ENCODE data around the gene POC1A.

The POC1A gene

GRCh38 chr3:52095990-52096775 lies 58.0 kb downstream of the POC1A start:
- no peak overlapping the region for H3K4me3 ChIP-seq (ENCODE audit: low read depth, low read length)
- H3K36me3 ChIP-seq (ENCODE audit: control insufficient read depth, insufficient read depth, low read length): peaks cover 58% of the 10 kb centered on the region
- H3K9me3 ChIP-seq (ENCODE audit: control insufficient read depth, insufficient read depth, low read length): no peaks in the 10 kb centered on the region
- H3K9ac ChIP-seq (ENCODE audit: low read depth, low read length): no peak overlapping the region
- H3K27me3 ChIP-seq (ENCODE audit: control insufficient read depth, insufficient read depth, low read length): no peaks in the 10 kb centered on the region
- H3K27ac ChIP-seq (ENCODE audit: low read depth, low read length): no peak overlapping the region
- H3K4me1 ChIP-seq (ENCODE audit: control insufficient read depth, insufficient read depth, low read length): no peaks in the 10 kb centered on the region

GRCh38 chr3:52094571-52095485 lies 59.4 kb downstream of the POC1A start:
- Histone ChIP-seq H3K27ac (ENCODE audit: low read depth, low read length) (no peak overlapping the region), H3K36me3 (ENCODE audit: control insufficient read depth, insufficient read depth, low read length) (peaks cover 54% of the 10 kb centered on the region), H3K9ac (ENCODE audit: low read depth, low read length) (no peak overlapping the region), H3K9me3 (ENCODE audit: control insufficient read depth, insufficient read depth, low read length) (no peaks in the 10 kb centered on the region), H3K4me1 (ENCODE audit: control insufficient read depth, insufficient read depth, low read length) (no peaks in the 10 kb centered on the region), H3K27me3 (ENCODE audit: control insufficient read depth, insufficient read depth, low read length) (no peaks in the 10 kb centered on the region), H3K4me3 (ENCODE audit: low read depth, low read length) (no peak overlapping the region)

GRCh38 chr3:52093756-52094545 lies 60.3 kb downstream of the POC1A start:
- H3K9me3 ChIP-seq (ENCODE audit: control insufficient read depth, insufficient read depth, low read length): no peaks in the 10 kb centered on the region
- H3K27me3 ChIP-seq (ENCODE audit: control insufficient read depth, insufficient read depth, low read length): no peaks in the 10 kb centered on the region
- H3K4me3 ChIP-seq (ENCODE audit: low read depth, low read length): no peak overlapping the region
- H3K27ac ChIP-seq (ENCODE audit: low read depth, low read length): no peak overlapping the region
- H3K36me3 ChIP-seq (ENCODE audit: control insufficient read depth, insufficient read depth, low read length): peaks cover 48% of the 10 kb centered on the region
- H3K4me1 ChIP-seq (ENCODE audit: control insufficient read depth, insufficient read depth, low read length): no peaks in the 10 kb centered on the region
- H3K9ac ChIP-seq (ENCODE audit: low read depth, low read length): no peak overlapping the region

GRCh38 chr3:52092891-52093290 lies 61.3 kb downstream of the POC1A start:
- Histone ChIP-seq H3K9ac (ENCODE audit: low read depth, low read length) (no peak overlapping the region), H3K9me3 (ENCODE audit: control insufficient read depth, insufficient read depth, low read length) (no peaks in the 10 kb centered on the region), H3K4me3 (ENCODE audit: low read depth, low read length) (no peak overlapping the region), H3K27me3 (ENCODE audit: control insufficient read depth, insufficient read depth, low read length) (no peaks in the 10 kb centered on the region), H3K27ac (ENCODE audit: low read depth, low read length) (no peak overlapping the region), H3K4me1 (ENCODE audit: control insufficient read depth, insufficient read depth, low read length) (no peaks in the 10 kb centered on the region), H3K36me3 (ENCODE audit: control insufficient read depth, insufficient read depth, low read length) (peaks cover 44% of the 10 kb centered on the region)

GRCh38 chr3:52092271-52092660 lies 62.0 kb downstream of the POC1A start:
- Histone ChIP-seq H3K4me3 (ENCODE audit: low read depth, low read length) (no peak overlapping the region), H3K27ac (ENCODE audit: low read depth, low read length) (no peak overlapping the region), H3K9ac (ENCODE audit: low read depth, low read length) (no peak overlapping the region), H3K9me3 (ENCODE audit: control insufficient read depth, insufficient read depth, low read length) (no peaks in the 10 kb centered on the region), H3K4me1 (ENCODE audit: control insufficient read depth, insufficient read depth, low read length) (no peaks in the 10 kb centered on the region), H3K27me3 (ENCODE audit: control insufficient read depth, insufficient read depth, low read length) (no peaks in the 10 kb centered on the region), H3K36me3 (ENCODE audit: control insufficient read depth, insufficient read depth, low read length) (peaks cover 38% of the 10 kb centered on the region)

GRCh38 chr3:52091586-52092270 lies 62.5 kb downstream of the POC1A start:
- H3K27me3 ChIP-seq (ENCODE audit: control insufficient read depth, insufficient read depth, low read length): no peaks in the 10 kb centered on the region
- no peaks in the 10 kb centered on the region for H3K9me3 ChIP-seq (ENCODE audit: control insufficient read depth, insufficient read depth, low read length)
- H3K36me3 ChIP-seq (ENCODE audit: control insufficient read depth, insufficient read depth, low read length): peaks cover 35% of the 10 kb centered on the region
- H3K27ac ChIP-seq (ENCODE audit: low read depth, low read length): peak overlapping the region; percentile 43
- H3K9ac ChIP-seq (ENCODE audit: low read depth, low read length): no peak overlapping the region
- no peaks in the 10 kb centered on the region for H3K4me1 ChIP-seq (ENCODE audit: control insufficient read depth, insufficient read depth, low read length)
- no peak overlapping the region for H3K4me3 ChIP-seq (ENCODE audit: low read depth, low read length)

- no peaks in the 10 kb centered on the region for H3K9me3 ChIP-seq (ENCODE audit: control insufficient read depth, insufficient read depth, low read length)
- H3K36me3 ChIP-seq (ENCODE audit: control insufficient read depth, insufficient read depth, low read length): peaks cover 32% of the 10 kb centered on the region
- no peaks in the 10 kb centered on the region for H3K27me3 ChIP-seq (ENCODE audit: control insufficient read depth, insufficient read depth, low read length)
- no peaks in the 10 kb centered on the region for H3K4me1 ChIP-seq (ENCODE audit: control insufficient read depth, insufficient read depth, low read length)
- H3K9ac ChIP-seq (ENCODE audit: low read depth, low read length): no peak overlapping the region
- H3K27ac ChIP-seq (ENCODE audit: low read depth, low read length): peak overlapping the region; percentile 43
- H3K4me3 ChIP-seq (ENCODE audit: low read depth, low read length): no peak overlapping the region
Measured at GRCh38 chr3:52090933-52091468, 63.2 kb downstream of the POC1A start.

- no peak overlapping the region for H3K9ac ChIP-seq (ENCODE audit: low read depth, low read length)
- no peaks in the 10 kb centered on the region for H3K27me3 ChIP-seq (ENCODE audit: control insufficient read depth, insufficient read depth, low read length)
- H3K9me3 ChIP-seq (ENCODE audit: control insufficient read depth, insufficient read depth, low read length): no peaks in the 10 kb centered on the region
- H3K36me3 ChIP-seq (ENCODE audit: control insufficient read depth, insufficient read depth, low read length): peaks cover 26% of the 10 kb centered on the region
- no peaks in the 10 kb centered on the region for H3K4me1 ChIP-seq (ENCODE audit: control insufficient read depth, insufficient read depth, low read length)
- H3K4me3 ChIP-seq (ENCODE audit: low read depth, low read length): no peak overlapping the region
- H3K27ac ChIP-seq (ENCODE audit: low read depth, low read length): no peak overlapping the region
Measured at GRCh38 chr3:52090131-52090932, 63.9 kb downstream of the POC1A start.

GRCh38 chr3:52089691-52090090 lies 64.5 kb downstream of the POC1A start:
- Histone ChIP-seq H3K9me3 (ENCODE audit: control insufficient read depth, insufficient read depth, low read length) (no peaks in the 10 kb centered on the region), H3K27ac (ENCODE audit: low read depth, low read length) (no peak overlapping the region), H3K36me3 (ENCODE audit: control insufficient read depth, insufficient read depth, low read length) (peaks cover 20% of the 10 kb centered on the region), H3K27me3 (ENCODE audit: control insufficient read depth, insufficient read depth, low read length) (no peaks in the 10 kb centered on the region), H3K4me1 (ENCODE audit: control insufficient read depth, insufficient read depth, low read length) (no peaks in the 10 kb centered on the region), H3K9ac (ENCODE audit: low read depth, low read length) (no peak overlapping the region), H3K4me3 (ENCODE audit: low read depth, low read length) (no peak overlapping the region)
